GM23338 (cell line): ENCODE data around the gene PAX6.

Experiments
- CREB1 ChIP-seq: fragments of 250-450 bp; sonication (Bioruptor Pico); IDR thresholded peaks from 2 replicates; pipeline ENCODE4 v1.5.0; 2020; ENCODE audit warnings: low read depth, mild to moderate bottlenecking, moderate library complexity
- CTCF ChIP-seq, 2 experiments: fragments of 200-600 bp in 1 of 2; sonication (generic) in 1 of 2; conservative IDR thresholded peaks; 2 replicates each; pipeline versions ENCODE4 v1.5.1 to v1.6.1; 2016 to 2017; ENCODE audit warnings: antibody characterized with exemption in 2 of 2, low read depth in 2 of 2, mild to moderate bottlenecking in 2 of 2, moderate library complexity in 1 of 2
- ETS1 ChIP-seq: IDR thresholded peaks from 2 replicates; pipeline ENCODE4 v1.6.1; 2016; ENCODE audit warnings: antibody characterized with exemption
- EZH2 ChIP-seq: fragments of 200-600 bp; sonication (generic); IDR thresholded peaks from one replicate; pipeline ENCODE4 v1.8.0; 2017; ENCODE audit warnings: antibody characterized with exemption, mild to moderate bottlenecking, low read depth; ENCODE audit not compliant: unreplicated experiment
- JUNB ChIP-seq: IDR thresholded peaks from one replicate; pipeline ENCODE4 v1.6.1; 2016; ENCODE audit warnings: antibody characterized with exemption; ENCODE audit not compliant: unreplicated experiment
- POLR2AphosphoS5 ChIP-seq: IDR thresholded peaks from 2 replicates; pipeline ENCODE4 v1.6.1; 2016; ENCODE audit warnings: antibody characterized with exemption, low read depth
- TF ChIP-seq, protein P1 (sequence below): IDR thresholded peaks from one replicate; pipeline ENCODE4 v1.6.1; 2018; ENCODE audit warnings: antibody characterized with exemption; ENCODE audit not compliant: unreplicated experiment

DNA sequence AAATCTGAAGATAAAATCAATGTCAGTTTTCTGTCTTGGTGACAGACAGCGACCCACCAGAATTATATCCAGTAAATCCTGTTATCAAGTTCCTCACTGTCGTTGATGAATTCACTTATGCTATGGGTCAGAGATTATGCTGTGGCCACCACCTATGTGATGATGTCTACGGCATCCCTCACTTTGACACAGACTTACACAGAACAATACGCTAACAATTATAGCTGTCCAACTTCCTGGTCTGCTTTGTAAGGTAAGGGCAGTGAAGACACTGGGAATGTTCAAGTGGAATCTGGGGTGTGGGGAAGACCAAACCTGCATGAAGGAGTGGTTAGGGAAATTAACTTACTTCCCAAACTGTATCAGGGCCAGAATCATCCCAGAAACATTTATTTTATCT is 19.3 kb upstream of the PAX6 start:
- TF ChIP-seq CTCF (conservative IDR thresholded peaks at IDR 0.05; ENCODE audit: low read depth in 2 of 2) (no peak), JUNB (no peak), POLR2AphosphoS5 (no peak), ETS1 (no peak), CREB1 (no peak), EZH2 (no peak)
- TF ChIP-seq, protein P1, sequence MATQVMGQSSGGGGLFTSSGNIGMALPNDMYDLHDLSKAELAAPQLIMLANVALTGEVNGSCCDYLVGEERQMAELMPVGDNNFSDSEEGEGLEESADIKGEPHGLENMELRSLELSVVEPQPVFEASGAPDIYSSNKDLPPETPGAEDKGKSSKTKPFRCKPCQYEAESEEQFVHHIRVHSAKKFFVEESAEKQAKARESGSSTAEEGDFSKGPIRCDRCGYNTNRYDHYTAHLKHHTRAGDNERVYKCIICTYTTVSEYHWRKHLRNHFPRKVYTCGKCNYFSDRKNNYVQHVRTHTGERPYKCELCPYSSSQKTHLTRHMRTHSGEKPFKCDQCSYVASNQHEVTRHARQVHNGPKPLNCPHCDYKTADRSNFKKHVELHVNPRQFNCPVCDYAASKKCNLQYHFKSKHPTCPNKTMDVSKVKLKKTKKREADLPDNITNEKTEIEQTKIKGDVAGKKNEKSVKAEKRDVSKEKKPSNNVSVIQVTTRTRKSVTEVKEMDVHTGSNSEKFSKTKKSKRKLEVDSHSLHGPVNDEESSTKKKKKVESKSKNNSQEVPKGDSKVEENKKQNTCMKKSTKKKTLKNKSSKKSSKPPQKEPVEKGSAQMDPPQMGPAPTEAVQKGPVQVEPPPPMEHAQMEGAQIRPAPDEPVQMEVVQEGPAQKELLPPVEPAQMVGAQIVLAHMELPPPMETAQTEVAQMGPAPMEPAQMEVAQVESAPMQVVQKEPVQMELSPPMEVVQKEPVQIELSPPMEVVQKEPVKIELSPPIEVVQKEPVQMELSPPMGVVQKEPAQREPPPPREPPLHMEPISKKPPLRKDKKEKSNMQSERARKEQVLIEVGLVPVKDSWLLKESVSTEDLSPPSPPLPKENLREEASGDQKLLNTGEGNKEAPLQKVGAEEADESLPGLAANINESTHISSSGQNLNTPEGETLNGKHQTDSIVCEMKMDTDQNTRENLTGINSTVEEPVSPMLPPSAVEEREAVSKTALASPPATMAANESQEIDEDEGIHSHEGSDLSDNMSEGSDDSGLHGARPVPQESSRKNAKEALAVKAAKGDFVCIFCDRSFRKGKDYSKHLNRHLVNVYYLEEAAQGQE = no peak
